Astrocyte (in vitro differentiated cells and primary cell): Measurements from ENCODE around the gene PRKCA. TPM values are rescaled to one million over a fixed set of nuclear protein-coding genes. Genes with fewer than 3 reads are reported as not detected.

ENCODE experiments used
- DNase-seq: peaks from one replicate; pipeline ENCODE4 v3.0.0-alpha.2; 2010; ENCODE audit warnings: low read depth
- FAIRE-seq: peaks from 2 replicates; lab custom pipeline; 2011; peaks lifted over from hg19 to GRCh38; lab: Jason Lieb, UNC
- H2AFZ ChIP-seq: 2 replicates; pipeline ENCODE4 v1.6.0; 2012; ENCODE audit warnings: low read depth, low read length, inconsistent platforms
- H3K27ac ChIP-seq: 2 replicates; pipeline ENCODE4 v1.5.1; 2011; ENCODE audit warnings: low read depth, low read length, inconsistent platforms
- H3K27me3 ChIP-seq: 2 replicates; pipeline ENCODE4 v1.6.0; 2011; ENCODE audit warnings: low read length, inconsistent platforms; ENCODE audit not compliant: insufficient read depth
- H3K36me3 ChIP-seq: 2 replicates; pipeline ENCODE4 v1.5.1; 2011; ENCODE audit warnings: low read length, inconsistent platforms; ENCODE audit not compliant: insufficient read depth
- H3K4me1 ChIP-seq: 2 replicates; pipeline ENCODE4 v1.5.1; 2011; ENCODE audit warnings: low read length, inconsistent platforms; ENCODE audit not compliant: insufficient read depth
- H3K4me2 ChIP-seq: 2 replicates; pipeline ENCODE4 v1.6.0; 2012; ENCODE audit warnings: low read length, inconsistent platforms
- H3K4me3 ChIP-seq: 2 replicates; pipeline ENCODE4 v1.5.1; 2011; ENCODE audit warnings: low read depth, mild to moderate bottlenecking, low read length, inconsistent platforms; ENCODE audit not compliant: insufficient read depth
- H3K79me2 ChIP-seq: 2 replicates; pipeline ENCODE4 v1.6.0; 2012; ENCODE audit warnings: mild to moderate bottlenecking, low read length, inconsistent platforms; ENCODE audit not compliant: insufficient read depth
- H3K9ac ChIP-seq: 2 replicates; pipeline ENCODE4 v1.6.0; 2012; ENCODE audit warnings: mild to moderate bottlenecking, low read length, inconsistent platforms
- H3K9me3 ChIP-seq: 2 replicates; pipeline ENCODE4 v1.5.1; 2012; ENCODE audit warnings: low read depth, mild to moderate bottlenecking, low read length, inconsistent platforms; ENCODE audit not compliant: insufficient read depth
- H4K20me1 ChIP-seq: 2 replicates; pipeline ENCODE4 v1.6.0; 2012; ENCODE audit warnings: low read length, inconsistent platforms; ENCODE audit not compliant: insufficient read depth
- H3K27ac Mint-ChIP-seq: one replicate; pipeline ENCODE4 v1.8.0; 2021; ENCODE audit warnings: mild to moderate bottlenecking, mixed read lengths; ENCODE audit not compliant: unreplicated experiment
- H3K27me3 Mint-ChIP-seq: one replicate; pipeline ENCODE4 v1.8.0; 2021; ENCODE audit warnings: low read depth, mixed read lengths; ENCODE audit not compliant: unreplicated experiment
- H3K36me3 Mint-ChIP-seq: one replicate; pipeline ENCODE4 v1.8.0; 2021; ENCODE audit warnings: low read depth, mixed read lengths; ENCODE audit not compliant: unreplicated experiment
- H3K4me1 Mint-ChIP-seq: one replicate; pipeline ENCODE4 v1.8.0; 2021; ENCODE audit warnings: low read depth, mixed read lengths; ENCODE audit not compliant: unreplicated experiment
- H3K4me3 Mint-ChIP-seq: one replicate; pipeline ENCODE4 v1.8.0; 2021; ENCODE audit warnings: mild to moderate bottlenecking, moderate library complexity, mixed read lengths; ENCODE audit not compliant: unreplicated experiment
- H3K9me3 Mint-ChIP-seq: one replicate; pipeline ENCODE4 v1.8.0; 2021; ENCODE audit warnings: mild to moderate bottlenecking, mixed read lengths; ENCODE audit not compliant: unreplicated experiment
- EZH2 ChIP-seq: IDR thresholded peaks from 2 replicates; pipeline ENCODE4 v1.6.1; 2012; ENCODE audit warnings: mild to moderate bottlenecking, low read length, inconsistent platforms; ENCODE audit not compliant: insufficient read depth
- total RNA-seq: library from RNA; stranded (reverse); gene quantifications from 2 replicates; pipeline ENCODE4 v1.2.1, GENCODE V29; 2021
- TF ChIP-seq, protein P1 (sequence below): IDR thresholded peaks from 2 replicates; pipeline ENCODE4 v1.5.1; 2011; ENCODE audit warnings: low read depth, mild to moderate bottlenecking, inconsistent platforms, low read length, moderate library complexity; ENCODE audit not compliant: insufficient read depth

PRKCA gene
- total RNA-seq, 1 donor from 2014 or later, result 49.9 TPM

DNA sequence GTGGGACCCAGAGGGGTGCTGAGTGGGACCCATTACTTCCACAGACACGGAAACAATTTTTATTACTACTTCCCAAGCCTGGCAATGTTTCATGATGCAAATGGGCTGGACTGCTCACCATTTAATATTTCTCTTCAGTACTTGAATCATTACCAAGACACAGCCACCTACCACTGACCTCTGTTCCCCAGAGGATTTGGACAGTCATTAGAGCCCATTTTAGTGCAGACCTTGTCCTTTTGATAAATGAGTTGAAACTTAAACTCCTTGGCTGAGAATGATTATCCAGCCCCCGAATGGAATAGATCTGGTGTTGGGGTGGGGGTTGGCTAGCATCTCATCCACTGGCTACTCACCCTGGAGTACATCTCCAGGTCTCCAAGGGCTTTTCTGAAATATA, 39.6 kb upstream of the PRKCA start:
- TF ChIP-seq EZH2, result no peak
- TF ChIP-seq, protein P1, sequence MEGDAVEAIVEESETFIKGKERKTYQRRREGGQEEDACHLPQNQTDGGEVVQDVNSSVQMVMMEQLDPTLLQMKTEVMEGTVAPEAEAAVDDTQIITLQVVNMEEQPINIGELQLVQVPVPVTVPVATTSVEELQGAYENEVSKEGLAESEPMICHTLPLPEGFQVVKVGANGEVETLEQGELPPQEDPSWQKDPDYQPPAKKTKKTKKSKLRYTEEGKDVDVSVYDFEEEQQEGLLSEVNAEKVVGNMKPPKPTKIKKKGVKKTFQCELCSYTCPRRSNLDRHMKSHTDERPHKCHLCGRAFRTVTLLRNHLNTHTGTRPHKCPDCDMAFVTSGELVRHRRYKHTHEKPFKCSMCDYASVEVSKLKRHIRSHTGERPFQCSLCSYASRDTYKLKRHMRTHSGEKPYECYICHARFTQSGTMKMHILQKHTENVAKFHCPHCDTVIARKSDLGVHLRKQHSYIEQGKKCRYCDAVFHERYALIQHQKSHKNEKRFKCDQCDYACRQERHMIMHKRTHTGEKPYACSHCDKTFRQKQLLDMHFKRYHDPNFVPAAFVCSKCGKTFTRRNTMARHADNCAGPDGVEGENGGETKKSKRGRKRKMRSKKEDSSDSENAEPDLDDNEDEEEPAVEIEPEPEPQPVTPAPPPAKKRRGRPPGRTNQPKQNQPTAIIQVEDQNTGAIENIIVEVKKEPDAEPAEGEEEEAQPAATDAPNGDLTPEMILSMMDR, result no peak
- Histone ChIP-seq H3K79me2 (no peaks in the 10 kb centered on the region), H3K4me3 (no peak overlapping the region), H3K4me1 (peaks cover under 1% of the 10 kb centered on the region), H4K20me1 (no peaks in the 10 kb centered on the region), H3K4me2 (no peak overlapping the region), H2AFZ (no peak overlapping the region), H3K36me3 (no peaks in the 10 kb centered on the region), H3K9ac (no peak overlapping the region), H3K9me3 (no peaks in the 10 kb centered on the region), H3K27ac (no peak overlapping the region), H3K27me3 (no peaks in the 10 kb centered on the region)
- no peak for DNase-seq
- peaks cover 2% of the 10 kb centered on the region for H3K4me1 Mint-ChIP-seq
- H3K27me3 Mint-ChIP-seq, result peaks cover 3% of the 10 kb centered on the region
- FAIRE-seq, result no peak
- H3K9me3 Mint-ChIP-seq, result no peaks in the 10 kb centered on the region
- H3K27ac Mint-ChIP-seq, result no peak overlapping the region
- H3K4me3 Mint-ChIP-seq, result no peak overlapping the region
- peaks cover 2% of the 10 kb centered on the region for H3K36me3 Mint-ChIP-seq

GRCh38 chr17:66264696-66265095, 37.7 kb upstream of the PRKCA start:
- H3K4me2 ChIP-seq, result no peak overlapping the region
- no peaks in the 10 kb centered on the region for H4K20me1 ChIP-seq
- no peaks in the 10 kb centered on the region for H3K9me3 ChIP-seq
- no peaks in the 10 kb centered on the region for H3K36me3 ChIP-seq
- H3K27ac ChIP-seq, result no peak overlapping the region
- FAIRE-seq (no peak), DNase-seq (no peak)
- Mint-ChIP-seq H3K4me3 (no peak overlapping the region), H3K27me3 (peaks cover 3% of the 10 kb centered on the region), H3K4me1 (peaks cover 12% of the 10 kb centered on the region), H3K36me3 (peaks cover 2% of the 10 kb centered on the region), H3K27ac (no peak overlapping the region), H3K9me3 (no peaks in the 10 kb centered on the region)
- no peak overlapping the region for H3K4me3 ChIP-seq
- no peaks in the 10 kb centered on the region for H3K27me3 ChIP-seq
- H3K79me2 ChIP-seq, result no peaks in the 10 kb centered on the region
- H3K9ac ChIP-seq, result no peak overlapping the region
- TF ChIP-seq EZH2, result no peak
- TF ChIP-seq, protein P1, result no peak
- peaks cover 10% of the 10 kb centered on the region for H3K4me1 ChIP-seq
- no peak overlapping the region for H2AFZ ChIP-seq

DNA sequence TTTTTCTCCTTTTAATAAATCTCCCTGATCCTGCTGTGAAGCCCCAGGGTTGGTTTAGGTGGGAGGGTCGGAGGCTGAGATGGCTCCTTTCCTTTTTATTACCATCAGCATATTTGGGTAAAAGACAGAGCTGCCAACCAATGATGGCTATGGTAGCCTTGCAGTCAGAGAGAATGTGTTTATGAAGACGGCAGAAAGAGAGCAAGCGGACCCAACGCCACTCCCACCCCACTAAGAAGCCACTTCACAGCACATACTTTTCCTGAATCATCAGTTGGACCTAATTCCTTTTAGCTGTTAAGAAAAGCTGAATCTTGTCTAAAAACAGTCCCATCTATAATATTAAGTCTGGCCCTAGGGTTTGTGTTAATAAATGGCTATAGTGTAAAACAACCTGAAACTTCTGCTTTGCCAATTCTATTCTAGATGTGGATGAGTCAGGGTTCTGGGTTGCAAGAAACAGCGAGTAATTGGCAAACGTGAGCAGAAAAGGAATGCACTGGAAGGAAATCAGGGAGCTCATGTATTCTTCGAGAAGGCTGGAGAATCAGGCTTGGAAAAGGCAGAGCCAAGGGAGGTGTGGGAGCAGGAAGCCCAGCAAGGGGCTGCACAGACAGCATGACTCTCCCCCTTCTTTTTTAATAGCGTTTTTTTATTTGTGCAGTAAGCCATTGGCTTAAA, 34.0 kb upstream of the PRKCA start:
- Histone ChIP-seq H3K27ac (no peak overlapping the region), H2AFZ (no peak overlapping the region), H3K9ac (no peak overlapping the region), H4K20me1 (no peaks in the 10 kb centered on the region), H3K36me3 (no peaks in the 10 kb centered on the region), H3K4me1 (peaks cover 20% of the 10 kb centered on the region), H3K9me3 (no peaks in the 10 kb centered on the region), H3K4me2 (peak overlapping the region; percentile 53), H3K4me3 (no peak overlapping the region), H3K79me2 (no peaks in the 10 kb centered on the region), H3K27me3 (no peaks in the 10 kb centered on the region)
- FAIRE-seq (no peak), DNase-seq (peak; percentile 93)
- H3K9me3 Mint-ChIP-seq, result peaks cover 2% of the 10 kb centered on the region
- peaks cover 2% of the 10 kb centered on the region for H3K27me3 Mint-ChIP-seq
- H3K27ac Mint-ChIP-seq, result peak overlapping the region; percentile 59
- H3K36me3 Mint-ChIP-seq, result peaks cover 2% of the 10 kb centered on the region
- no peak for TF ChIP-seq EZH2
- TF ChIP-seq, protein P1, result no peak
- H3K4me3 Mint-ChIP-seq, result no peak overlapping the region
- peaks cover 25% of the 10 kb centered on the region for H3K4me1 Mint-ChIP-seq
